22Rv1 (cell line): ENCODE data around the gene WDR27.

ENCODE experiments used
- CTCF ChIP-seq: fragments of 450-650 bp; IDR thresholded peaks from 2 replicates; pipeline ENCODE4 v1.5.1; 2017; ENCODE audit warnings: mild to moderate bottlenecking
- ZFX ChIP-seq: fragments of 450-650 bp; IDR thresholded peaks from 2 replicates; pipeline ENCODE4 v1.6.1; 2017; ENCODE audit warnings: antibody characterized with exemption, borderline replicate concordance

GRCh38 chr6:169518451-169518850 is 183.4 kb downstream of the WDR27 start:
- TF ChIP-seq CTCF (no peak), ZFX (no peak)
